Measurements from ENCODE around the gene JPH2. TPM values are rescaled to one million over a fixed set of nuclear protein-coding genes. Genes with fewer than 3 reads are reported as not detected.

JPH2 gene
- total RNA-seq, 1 experiment from 2014 or later: 0.81 TPM

Other genes starting within 250 kb of the JPH2 start
- gene OSER1, start 23.6 kb upstream of the JPH2 start, total RNA-seq (2021): 21.4 to 24.3 TPM (median 21.8 TPM) in 3 replicates
- gene GDAP1L1, start 60.1 kb upstream of the JPH2 start, total RNA-seq (2021): 7.5 to 10.3 TPM (median 8.8 TPM) in 3 replicates
- gene FITM2, start 124.0 kb upstream of the JPH2 start, total RNA-seq (2021): 2.0 to 2.5 TPM (median 2.4 TPM) in 3 replicates
- gene R3HDML, start 149.9 kb upstream of the JPH2 start, total RNA-seq (2021): not detected in 3 replicates
- 0.15 to 0.37 TPM (median 0.21 TPM) in 3 replicates for gene HNF4A, start 168.5 kb upstream of the JPH2 start, total RNA-seq (2021)

All from WTC11 (cell line).